HEK293 (cell line): ENCODE data around the gene LDLRAD4.

Experiments used
- BCL11B ChIP-seq: fragments of 450-650 bp; formaldehyde crosslinking; IDR thresholded peaks from 2 replicates; pipeline ENCODE4 v1.5.1; 2016; ENCODE audit warnings: low read depth, missing biosample characterization, missing genetic modification characterization
- GLIS1 ChIP-seq: fragments of 450-650 bp; formaldehyde crosslinking; IDR thresholded peaks from 2 replicates; pipeline ENCODE4 v1.5.1; 2016; ENCODE audit warnings: missing biosample characterization, missing genetic modification characterization
- SP2 ChIP-seq: fragments of 450-650 bp; formaldehyde crosslinking; IDR thresholded peaks from 2 replicates; pipeline ENCODE4 v1.5.1; 2016; ENCODE audit warnings: missing biosample characterization, missing genetic modification characterization
- SP7 ChIP-seq: fragments of 450-650 bp; formaldehyde crosslinking; IDR thresholded peaks from 2 replicates; pipeline ENCODE4 v1.5.1; 2016; ENCODE audit warnings: missing biosample characterization, missing genetic modification characterization
- ZBTB20 ChIP-seq: fragments of 450-650 bp; formaldehyde crosslinking; IDR thresholded peaks from 2 replicates; pipeline ENCODE4 v1.5.1; 2016; ENCODE audit warnings: missing biosample characterization, missing genetic modification characterization
- ZBTB21 ChIP-seq: fragments of 450-650 bp; formaldehyde crosslinking; IDR thresholded peaks from 2 replicates; pipeline ENCODE4 v1.5.1; 2017; ENCODE audit warnings: missing biosample characterization, missing genetic modification characterization
- ZFHX2 ChIP-seq: fragments of 450-650 bp; formaldehyde crosslinking; conservative IDR thresholded peaks from 2 replicates; pipeline ENCODE4 v1.5.1; 2016; ENCODE audit warnings: missing biosample characterization, missing genetic modification characterization
- ZNF16 ChIP-seq: fragments of 450-650 bp; formaldehyde crosslinking; IDR thresholded peaks from 2 replicates; pipeline ENCODE4 v1.5.1; 2016; ENCODE audit warnings: low read depth, missing biosample characterization, missing genetic modification characterization
- ZNF23 ChIP-seq: fragments of 450-650 bp; formaldehyde crosslinking; IDR thresholded peaks from 2 replicates; pipeline ENCODE4 v1.5.1; 2016; ENCODE audit warnings: missing biosample characterization, missing genetic modification characterization, borderline replicate concordance
- ZNF529 ChIP-seq: fragments of 450-650 bp; formaldehyde crosslinking; IDR thresholded peaks from 2 replicates; pipeline ENCODE4 v1.5.1; 2017; ENCODE audit warnings: missing genetic modification characterization, missing biosample characterization; ENCODE audit not compliant: insufficient replicate concordance
- ZNF670 ChIP-seq: fragments of 450-650 bp; formaldehyde crosslinking; IDR thresholded peaks from 2 replicates; pipeline ENCODE4 v1.5.1; 2016; ENCODE audit warnings: missing biosample characterization, missing genetic modification characterization, low read depth
- ZNF843 ChIP-seq: fragments of 450-650 bp; formaldehyde crosslinking; IDR thresholded peaks from 2 replicates; pipeline ENCODE4 v1.5.1; 2016; ENCODE audit warnings: missing biosample characterization, missing genetic modification characterization
- ZSCAN30 ChIP-seq: fragments of 450-650 bp; IDR thresholded peaks from 2 replicates; pipeline ENCODE4 v1.5.1; 2018; ENCODE audit warnings: missing biosample characterization, mild to moderate bottlenecking, missing genetic modification characterization, moderate library complexity
- TF ChIP-seq, protein P1 (sequence below): fragments of 450-650 bp; formaldehyde crosslinking; optimal IDR thresholded peaks from 2 replicates; pipeline ENCODE3; 2016; ENCODE audit warnings: missing biosample characterization, mild to moderate bottlenecking, missing genetic modification characterization
- TF ChIP-seq, protein P2 (sequence below): IDR thresholded peaks from 2 replicates; pipeline ENCODE4 v1.6.1; 2011; ENCODE audit warnings: mild to moderate bottlenecking, low read depth, low read length, borderline replicate concordance
- TF ChIP-seq, protein P3 (sequence below): fragments of 450-650 bp; formaldehyde crosslinking; IDR thresholded peaks from 2 replicates; pipeline ENCODE4 v1.5.1; 2016; ENCODE audit warnings: missing biosample characterization, missing genetic modification characterization, borderline replicate concordance
- TF ChIP-seq, protein P4 (sequence below): fragments of 450-650 bp; formaldehyde crosslinking; IDR thresholded peaks from 2 replicates; pipeline ENCODE4 v1.5.1; 2016; ENCODE audit warnings: missing biosample characterization, missing genetic modification characterization

LDLRAD4 gene

DNA sequence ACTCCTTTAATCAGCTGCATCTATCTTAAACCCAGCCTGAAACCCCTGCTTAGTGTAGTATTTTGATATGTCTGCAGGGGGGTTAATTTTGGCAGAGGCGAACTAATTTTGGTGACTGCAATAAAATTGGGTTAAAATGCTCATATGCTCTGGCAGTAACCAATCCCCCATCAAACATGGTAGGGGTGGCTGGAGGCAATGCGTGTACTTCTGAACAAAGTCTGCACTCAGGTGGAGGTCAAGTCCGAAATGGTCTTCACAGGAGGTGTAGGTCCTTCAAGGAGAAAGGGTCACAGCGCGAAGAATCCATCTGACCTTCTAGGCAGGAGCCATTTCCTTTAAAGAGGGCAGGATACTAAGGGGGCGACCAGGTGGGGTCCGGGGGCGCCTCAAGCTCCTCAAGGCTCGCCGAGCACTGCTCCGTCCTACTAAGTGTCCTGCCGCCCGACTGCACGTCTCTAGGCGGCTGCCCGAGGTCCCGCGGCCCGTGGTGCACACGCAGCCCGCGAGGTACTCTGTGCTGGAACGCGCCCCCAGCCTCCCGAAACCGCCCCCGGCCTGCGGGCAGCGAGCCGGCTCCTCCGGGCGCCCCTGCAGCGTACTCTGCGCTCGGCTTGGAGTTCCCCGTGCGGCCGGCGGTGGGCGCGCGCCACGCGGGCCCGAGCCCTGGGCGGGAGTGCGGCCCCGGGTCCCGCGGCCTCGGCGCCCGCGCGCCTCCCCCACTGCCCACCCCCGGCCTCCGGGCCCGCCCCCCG, 1.7 kb upstream of the LDLRAD4 start (continued):
- TF ChIP-seq, protein P1, sequence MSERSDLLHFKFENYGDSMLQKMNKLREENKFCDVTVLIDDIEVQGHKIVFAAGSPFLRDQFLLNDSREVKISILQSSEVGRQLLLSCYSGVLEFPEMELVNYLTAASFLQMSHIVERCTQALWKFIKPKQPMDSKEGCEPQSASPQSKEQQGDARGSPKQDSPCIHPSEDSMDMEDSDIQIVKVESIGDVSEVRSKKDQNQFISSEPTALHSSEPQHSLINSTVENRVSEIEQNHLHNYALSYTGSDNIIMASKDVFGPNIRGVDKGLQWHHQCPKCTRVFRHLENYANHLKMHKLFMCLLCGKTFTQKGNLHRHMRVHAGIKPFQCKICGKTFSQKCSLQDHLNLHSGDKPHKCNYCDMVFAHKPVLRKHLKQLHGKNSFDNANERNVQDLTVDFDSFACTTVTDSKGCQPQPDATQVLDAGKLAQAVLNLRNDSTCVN: peak; percentile 56
- TF ChIP-seq ZBTB21 (tag by site-specific recombination): no peak
- TF ChIP-seq, protein P2, sequence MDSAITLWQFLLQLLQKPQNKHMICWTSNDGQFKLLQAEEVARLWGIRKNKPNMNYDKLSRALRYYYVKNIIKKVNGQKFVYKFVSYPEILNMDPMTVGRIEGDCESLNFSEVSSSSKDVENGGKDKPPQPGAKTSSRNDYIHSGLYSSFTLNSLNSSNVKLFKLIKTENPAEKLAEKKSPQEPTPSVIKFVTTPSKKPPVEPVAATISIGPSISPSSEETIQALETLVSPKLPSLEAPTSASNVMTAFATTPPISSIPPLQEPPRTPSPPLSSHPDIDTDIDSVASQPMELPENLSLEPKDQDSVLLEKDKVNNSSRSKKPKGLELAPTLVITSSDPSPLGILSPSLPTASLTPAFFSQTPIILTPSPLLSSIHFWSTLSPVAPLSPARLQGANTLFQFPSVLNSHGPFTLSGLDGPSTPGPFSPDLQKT: no peak
- no peak for TF ChIP-seq SP2 (tag by site-specific recombination)
- TF ChIP-seq, protein P3, sequence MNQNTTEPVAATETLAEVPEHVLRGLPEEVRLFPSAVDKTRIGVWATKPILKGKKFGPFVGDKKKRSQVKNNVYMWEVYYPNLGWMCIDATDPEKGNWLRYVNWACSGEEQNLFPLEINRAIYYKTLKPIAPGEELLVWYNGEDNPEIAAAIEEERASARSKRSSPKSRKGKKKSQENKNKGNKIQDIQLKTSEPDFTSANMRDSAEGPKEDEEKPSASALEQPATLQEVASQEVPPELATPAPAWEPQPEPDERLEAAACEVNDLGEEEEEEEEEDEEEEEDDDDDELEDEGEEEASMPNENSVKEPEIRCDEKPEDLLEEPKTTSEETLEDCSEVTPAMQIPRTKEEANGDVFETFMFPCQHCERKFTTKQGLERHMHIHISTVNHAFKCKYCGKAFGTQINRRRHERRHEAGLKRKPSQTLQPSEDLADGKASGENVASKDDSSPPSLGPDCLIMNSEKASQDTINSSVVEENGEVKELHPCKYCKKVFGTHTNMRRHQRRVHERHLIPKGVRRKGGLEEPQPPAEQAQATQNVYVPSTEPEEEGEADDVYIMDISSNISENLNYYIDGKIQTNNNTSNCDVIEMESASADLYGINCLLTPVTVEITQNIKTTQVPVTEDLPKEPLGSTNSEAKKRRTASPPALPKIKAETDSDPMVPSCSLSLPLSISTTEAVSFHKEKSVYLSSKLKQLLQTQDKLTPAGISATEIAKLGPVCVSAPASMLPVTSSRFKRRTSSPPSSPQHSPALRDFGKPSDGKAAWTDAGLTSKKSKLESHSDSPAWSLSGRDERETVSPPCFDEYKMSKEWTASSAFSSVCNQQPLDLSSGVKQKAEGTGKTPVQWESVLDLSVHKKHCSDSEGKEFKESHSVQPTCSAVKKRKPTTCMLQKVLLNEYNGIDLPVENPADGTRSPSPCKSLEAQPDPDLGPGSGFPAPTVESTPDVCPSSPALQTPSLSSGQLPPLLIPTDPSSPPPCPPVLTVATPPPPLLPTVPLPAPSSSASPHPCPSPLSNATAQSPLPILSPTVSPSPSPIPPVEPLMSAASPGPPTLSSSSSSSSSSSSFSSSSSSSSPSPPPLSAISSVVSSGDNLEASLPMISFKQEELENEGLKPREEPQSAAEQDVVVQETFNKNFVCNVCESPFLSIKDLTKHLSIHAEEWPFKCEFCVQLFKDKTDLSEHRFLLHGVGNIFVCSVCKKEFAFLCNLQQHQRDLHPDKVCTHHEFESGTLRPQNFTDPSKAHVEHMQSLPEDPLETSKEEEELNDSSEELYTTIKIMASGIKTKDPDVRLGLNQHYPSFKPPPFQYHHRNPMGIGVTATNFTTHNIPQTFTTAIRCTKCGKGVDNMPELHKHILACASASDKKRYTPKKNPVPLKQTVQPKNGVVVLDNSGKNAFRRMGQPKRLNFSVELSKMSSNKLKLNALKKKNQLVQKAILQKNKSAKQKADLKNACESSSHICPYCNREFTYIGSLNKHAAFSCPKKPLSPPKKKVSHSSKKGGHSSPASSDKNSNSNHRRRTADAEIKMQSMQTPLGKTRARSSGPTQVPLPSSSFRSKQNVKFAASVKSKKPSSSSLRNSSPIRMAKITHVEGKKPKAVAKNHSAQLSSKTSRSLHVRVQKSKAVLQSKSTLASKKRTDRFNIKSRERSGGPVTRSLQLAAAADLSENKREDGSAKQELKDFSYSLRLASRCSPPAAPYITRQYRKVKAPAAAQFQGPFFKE (tag by site-specific recombination): no peak
- TF ChIP-seq ZNF23 (tag by site-specific recombination): no peak
- TF ChIP-seq ZNF670 (tag by site-specific recombination): no peak
- no peak for TF ChIP-seq GLIS1 (tag by site-specific recombination)
- peak; percentile 8; the same call in 1 of the 2 replicates for TF ChIP-seq ZSCAN30 (tag by site-specific recombination)
- TF ChIP-seq ZBTB20 (tag by site-specific recombination): 0 out of 2 replicates have a peak, but pooled peaks have one; percentile 25
- no peak for TF ChIP-seq SP7 (tag by site-specific recombination)
- no peak for TF ChIP-seq ZNF529
- TF ChIP-seq BCL11B (tag by site-specific recombination): 0 out of 2 replicates have a peak, but pooled peaks have one; percentile 8
- TF ChIP-seq, protein P4, sequence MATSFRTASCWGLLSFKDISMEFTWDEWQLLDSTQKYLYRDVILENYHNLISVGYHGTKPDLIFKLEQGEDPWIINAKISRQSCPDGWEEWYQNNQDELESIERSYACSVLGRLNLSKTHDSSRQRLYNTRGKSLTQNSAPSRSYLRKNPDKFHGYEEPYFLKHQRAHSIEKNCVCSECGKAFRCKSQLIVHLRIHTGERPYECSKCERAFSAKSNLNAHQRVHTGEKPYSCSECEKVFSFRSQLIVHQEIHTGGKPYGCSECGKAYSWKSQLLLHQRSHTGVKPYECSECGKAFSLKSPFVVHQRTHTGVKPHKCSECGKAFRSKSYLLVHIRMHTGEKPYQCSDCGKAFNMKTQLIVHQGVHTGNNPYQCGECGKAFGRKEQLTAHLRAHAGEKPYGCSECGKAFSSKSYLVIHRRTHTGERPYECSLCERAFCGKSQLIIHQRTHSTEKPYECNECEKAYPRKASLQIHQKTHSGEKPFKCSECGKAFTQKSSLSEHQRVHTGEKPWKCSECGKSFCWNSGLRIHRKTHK (tag by site-specific recombination): no peak
- no peak for TF ChIP-seq ZNF16
- no peak for TF ChIP-seq ZNF843
- TF ChIP-seq ZFHX2 (tag by site-specific recombination): peak; percentile 47
- TF ChIP-seq, all 188 proteins: peak for 10
